ENCODE data around the gene KLHDC4.

- TF ChIP-seq FOS (IDR thresholded peaks at IDR 0.05; ENCODE audit: borderline replicate concordance, extremely low read depth, insufficient read length) (no peak), CHD1 (IDR thresholded peaks at IDR 0.05; ENCODE audit: low read depth, low read length) (no peak), POLR2A (IDR thresholded peaks at IDR 0.05; ENCODE audit: low read depth, low read length) (no peak), SRF (IDR thresholded peaks at IDR 0.05; ENCODE audit: low read depth in 2 of 2, low read length in 2 of 2) (no peak), NFYA (IDR thresholded peaks at IDR 0.05; ENCODE audit: borderline replicate concordance, low read depth, low read length) (no peak), MAX (IDR thresholded peaks at IDR 0.05; ENCODE audit: low read depth, low read length) (no peak), RFX5 (IDR thresholded peaks at IDR 0.05; ENCODE audit: low read depth, low read length) (no peak), JUND (IDR thresholded peaks at IDR 0.05; ENCODE audit: low read depth, low read length) (no peak), YY1 (IDR thresholded peaks at IDR 0.05; ENCODE audit: low read depth, low read length) (no peak), ESRRA (IDR thresholded peaks at IDR 0.05; ENCODE audit: low read length) (no peak), SREBF2 (IDR thresholded peaks at IDR 0.05; ENCODE audit: low read length) (no peak), POLR2AphosphoS2 (IDR thresholded peaks at IDR 0.05; ENCODE audit: low read depth, low read length) (no peak)
- TF ChIP-seq, protein P1, sequence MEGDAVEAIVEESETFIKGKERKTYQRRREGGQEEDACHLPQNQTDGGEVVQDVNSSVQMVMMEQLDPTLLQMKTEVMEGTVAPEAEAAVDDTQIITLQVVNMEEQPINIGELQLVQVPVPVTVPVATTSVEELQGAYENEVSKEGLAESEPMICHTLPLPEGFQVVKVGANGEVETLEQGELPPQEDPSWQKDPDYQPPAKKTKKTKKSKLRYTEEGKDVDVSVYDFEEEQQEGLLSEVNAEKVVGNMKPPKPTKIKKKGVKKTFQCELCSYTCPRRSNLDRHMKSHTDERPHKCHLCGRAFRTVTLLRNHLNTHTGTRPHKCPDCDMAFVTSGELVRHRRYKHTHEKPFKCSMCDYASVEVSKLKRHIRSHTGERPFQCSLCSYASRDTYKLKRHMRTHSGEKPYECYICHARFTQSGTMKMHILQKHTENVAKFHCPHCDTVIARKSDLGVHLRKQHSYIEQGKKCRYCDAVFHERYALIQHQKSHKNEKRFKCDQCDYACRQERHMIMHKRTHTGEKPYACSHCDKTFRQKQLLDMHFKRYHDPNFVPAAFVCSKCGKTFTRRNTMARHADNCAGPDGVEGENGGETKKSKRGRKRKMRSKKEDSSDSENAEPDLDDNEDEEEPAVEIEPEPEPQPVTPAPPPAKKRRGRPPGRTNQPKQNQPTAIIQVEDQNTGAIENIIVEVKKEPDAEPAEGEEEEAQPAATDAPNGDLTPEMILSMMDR (IDR thresholded peaks at IDR 0.05 in 2 of 3, conservative IDR thresholded peaks at IDR 0.05 in 1 of 3; ENCODE audit: control insufficient read depth in 2 of 3, extremely low read depth in 1 of 3, insufficient read depth in 1 of 3, low read depth in 3 of 3, low read length in 3 of 3): no peak
Measured at GRCh38 chr16:87741700-87742415, 23.9 kb downstream of the KLHDC4 start.

Measured in GM12878 (cell line).